ENCODE measurements around the gene JMY.

The JMY gene

DNA sequence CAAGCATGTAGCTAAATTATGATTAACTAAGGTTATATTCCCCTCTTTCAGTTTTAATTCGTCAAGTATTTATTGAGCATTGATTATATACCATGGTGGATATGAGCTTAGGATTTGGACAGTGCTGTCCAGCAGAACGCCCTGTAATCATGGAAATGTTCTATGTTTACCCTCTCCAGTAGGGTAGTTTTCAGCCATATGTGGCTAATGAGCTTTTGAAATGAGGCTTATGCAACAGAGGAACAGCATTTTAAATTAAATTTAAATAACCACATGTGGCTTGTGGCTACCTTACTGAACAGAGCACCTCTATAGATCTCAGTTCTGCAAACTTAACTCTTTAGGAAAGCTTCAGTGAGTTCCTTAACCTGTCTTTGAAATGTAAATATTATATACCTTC, 59.1 kb downstream of the JMY start:
- H3K79me2 ChIP-seq (ENCODE audit: insufficient read depth, low read length), result no peaks in the 10 kb centered on the region
- H2AFZ ChIP-seq (ENCODE audit: low read length), result no peak overlapping the region
- no peaks in the 10 kb centered on the region for H3K4me1 ChIP-seq (ENCODE audit: insufficient read depth, low read length, severe bottlenecking)
- H4K20me1 ChIP-seq (ENCODE audit: insufficient read depth, low read length), result no peaks in the 10 kb centered on the region
- TF ChIP-seq EZH2 (IDR thresholded peaks at IDR 0.05; ENCODE audit: borderline replicate concordance, low read length), result no peak
- TF ChIP-seq, protein P1, sequence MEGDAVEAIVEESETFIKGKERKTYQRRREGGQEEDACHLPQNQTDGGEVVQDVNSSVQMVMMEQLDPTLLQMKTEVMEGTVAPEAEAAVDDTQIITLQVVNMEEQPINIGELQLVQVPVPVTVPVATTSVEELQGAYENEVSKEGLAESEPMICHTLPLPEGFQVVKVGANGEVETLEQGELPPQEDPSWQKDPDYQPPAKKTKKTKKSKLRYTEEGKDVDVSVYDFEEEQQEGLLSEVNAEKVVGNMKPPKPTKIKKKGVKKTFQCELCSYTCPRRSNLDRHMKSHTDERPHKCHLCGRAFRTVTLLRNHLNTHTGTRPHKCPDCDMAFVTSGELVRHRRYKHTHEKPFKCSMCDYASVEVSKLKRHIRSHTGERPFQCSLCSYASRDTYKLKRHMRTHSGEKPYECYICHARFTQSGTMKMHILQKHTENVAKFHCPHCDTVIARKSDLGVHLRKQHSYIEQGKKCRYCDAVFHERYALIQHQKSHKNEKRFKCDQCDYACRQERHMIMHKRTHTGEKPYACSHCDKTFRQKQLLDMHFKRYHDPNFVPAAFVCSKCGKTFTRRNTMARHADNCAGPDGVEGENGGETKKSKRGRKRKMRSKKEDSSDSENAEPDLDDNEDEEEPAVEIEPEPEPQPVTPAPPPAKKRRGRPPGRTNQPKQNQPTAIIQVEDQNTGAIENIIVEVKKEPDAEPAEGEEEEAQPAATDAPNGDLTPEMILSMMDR (IDR thresholded peaks at IDR 0.05; ENCODE audit: low read length), result no peak
- no peak overlapping the region for H3K4me2 ChIP-seq (ENCODE audit: low read length)
- no peak overlapping the region for H3K27ac ChIP-seq (ENCODE audit: low read depth, low read length, poor library complexity, severe bottlenecking)
- H3K9ac ChIP-seq (ENCODE audit: low read length), result no peak overlapping the region
- H3K4me3 ChIP-seq (ENCODE audit: low read depth, low read length, poor library complexity, severe bottlenecking), result no peak overlapping the region
- no peaks in the 10 kb centered on the region for H3F3A ChIP-seq (ENCODE audit: insufficient read depth, low read length)
- no peaks in the 10 kb centered on the region for H3K9me3 ChIP-seq (ENCODE audit: low read length)
- H3K27me3 ChIP-seq (ENCODE audit: insufficient read depth, low read length), result no peaks in the 10 kb centered on the region
- no peaks in the 10 kb centered on the region for H3K9me2 ChIP-seq (ENCODE audit: low read depth, low read length)
- H3K36me3 ChIP-seq (ENCODE audit: insufficient read depth, low read length), result no peaks in the 10 kb centered on the region

DNA sequence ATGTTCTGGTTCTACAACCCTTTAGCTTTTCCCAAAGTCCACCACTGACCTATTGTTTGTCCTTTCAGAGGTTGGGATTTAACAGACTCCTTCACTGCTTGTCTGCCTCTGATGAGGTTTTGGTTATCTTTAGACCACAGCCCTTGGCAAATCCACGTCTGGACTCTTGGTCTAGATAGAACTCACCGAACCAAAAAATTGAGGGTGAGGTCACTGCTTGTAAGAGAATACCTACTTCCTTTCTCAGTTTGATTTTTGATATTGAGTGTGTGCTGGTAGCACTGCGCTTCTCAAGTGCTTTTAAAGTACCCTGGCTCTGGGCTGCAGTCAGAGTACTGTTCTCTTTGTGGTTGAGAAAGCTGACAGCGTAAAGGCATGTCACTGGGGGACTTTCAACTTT, 61.7 kb downstream of the JMY start:
- H3K9me2 ChIP-seq (ENCODE audit: low read depth, low read length), result no peaks in the 10 kb centered on the region
- H3K4me1 ChIP-seq (ENCODE audit: insufficient read depth, low read length, severe bottlenecking), result no peaks in the 10 kb centered on the region
- H3K9me3 ChIP-seq (ENCODE audit: low read length), result no peaks in the 10 kb centered on the region
- H3K27ac ChIP-seq (ENCODE audit: low read depth, low read length, poor library complexity, severe bottlenecking), result no peak overlapping the region
- H4K20me1 ChIP-seq (ENCODE audit: insufficient read depth, low read length), result no peaks in the 10 kb centered on the region
- no peaks in the 10 kb centered on the region for H3K36me3 ChIP-seq (ENCODE audit: insufficient read depth, low read length)
- no peak overlapping the region for H3K4me3 ChIP-seq (ENCODE audit: low read depth, low read length, poor library complexity, severe bottlenecking)
- H3K79me2 ChIP-seq (ENCODE audit: insufficient read depth, low read length), result no peaks in the 10 kb centered on the region
- H3K9ac ChIP-seq (ENCODE audit: low read length), result no peak overlapping the region
- no peak overlapping the region for H3K4me2 ChIP-seq (ENCODE audit: low read length)
- TF ChIP-seq, protein P1 (IDR thresholded peaks at IDR 0.05; ENCODE audit: low read length), result no peak
- no peak for TF ChIP-seq EZH2 (IDR thresholded peaks at IDR 0.05; ENCODE audit: borderline replicate concordance, low read length)
- no peaks in the 10 kb centered on the region for H3K27me3 ChIP-seq (ENCODE audit: insufficient read depth, low read length)
- no peaks in the 10 kb centered on the region for H3F3A ChIP-seq (ENCODE audit: insufficient read depth, low read length)
- no peak overlapping the region for H2AFZ ChIP-seq (ENCODE audit: low read length)

DNA sequence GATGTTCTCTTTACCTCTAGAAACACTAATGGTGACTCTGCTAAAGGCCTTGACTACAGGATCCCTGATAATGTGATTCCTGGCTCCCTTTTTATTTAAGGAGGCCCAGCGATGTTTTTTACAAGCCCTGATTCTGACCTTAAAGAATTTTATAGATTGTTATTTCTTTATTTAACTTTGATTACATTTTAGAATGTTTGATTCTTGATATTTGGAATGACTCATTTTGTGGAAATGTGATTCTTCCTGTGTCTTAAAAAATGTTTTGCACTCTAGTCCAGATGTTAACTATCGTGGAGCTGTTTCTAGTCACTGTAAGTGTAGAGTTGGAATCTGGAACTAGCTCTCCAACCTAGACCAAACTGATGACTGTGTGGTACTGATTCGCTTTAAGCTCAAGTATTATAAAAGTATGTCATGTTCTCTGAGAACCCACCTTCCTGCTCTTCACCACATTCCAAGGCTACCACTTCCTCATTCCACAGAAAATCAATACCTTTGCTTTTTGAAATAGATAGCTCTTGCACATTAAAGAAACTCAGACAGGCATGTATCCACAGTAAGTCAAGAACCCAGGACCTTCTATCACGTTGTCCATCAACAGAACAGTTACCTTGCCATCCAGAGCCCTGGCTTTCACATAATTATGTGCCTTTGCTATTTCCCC, 65.2 kb downstream of the JMY start:
- Histone ChIP-seq H3K36me3 (ENCODE audit: insufficient read depth, low read length) (no peaks in the 10 kb centered on the region), H3K9ac (ENCODE audit: low read length) (no peak overlapping the region), H3K79me2 (ENCODE audit: insufficient read depth, low read length) (no peaks in the 10 kb centered on the region), H4K20me1 (ENCODE audit: insufficient read depth, low read length) (no peaks in the 10 kb centered on the region), H3F3A (ENCODE audit: insufficient read depth, low read length) (no peaks in the 10 kb centered on the region), H2AFZ (ENCODE audit: low read length) (no peak overlapping the region), H3K9me3 (ENCODE audit: low read length) (no peaks in the 10 kb centered on the region), H3K4me2 (ENCODE audit: low read length) (no peak overlapping the region), H3K4me1 (ENCODE audit: insufficient read depth, low read length, severe bottlenecking) (no peaks in the 10 kb centered on the region), H3K9me2 (ENCODE audit: low read depth, low read length) (no peaks in the 10 kb centered on the region), H3K27me3 (ENCODE audit: insufficient read depth, low read length) (no peaks in the 10 kb centered on the region), H3K27ac (ENCODE audit: low read depth, low read length, poor library complexity, severe bottlenecking) (no peak overlapping the region), H3K4me3 (ENCODE audit: low read depth, low read length, poor library complexity, severe bottlenecking) (no peak overlapping the region)
- TF ChIP-seq, protein P1 (IDR thresholded peaks at IDR 0.05; ENCODE audit: low read length), result no peak
- no peak for TF ChIP-seq EZH2 (IDR thresholded peaks at IDR 0.05; ENCODE audit: borderline replicate concordance, low read length)
